C4-2B (cell line): ENCODE measurements around the gene BRI3.

ENCODE experiments used
- CTCF ChIP-seq: fragments of 450-650 bp; conservative IDR thresholded peaks from 2 replicates; pipeline ENCODE4 v1.5.1; 2017; ENCODE audit warnings: mild to moderate bottlenecking
- ZFX ChIP-seq: fragments of 450-650 bp; IDR thresholded peaks from 2 replicates; pipeline ENCODE4 v1.6.1; 2017

- TF ChIP-seq CTCF (no peak), ZFX (no peak)
Measured at GRCh38 chr7:98301693-98302470, 20.4 kb downstream of the BRI3 start.
